Activated naive CD4-positive, alpha-beta T cell treated with anti-CD3 and anti-CD28 coated beads, Interleukin-2, amount 10 ng/mL, durations not matched to agents 7 days and 5 days (primary cell): ENCODE data around the gene VPREB1.

ENCODE experiments used
- CTCF ChIA-PET: fragments of 350-600 bp; sonication (Branson Sonifier 250); formaldehyde crosslinking; loops from one replicate; lab custom pipeline; 2021; ENCODE audit warnings: antibody characterized with exemption; lab: Charles Lee
- DNase-seq: peaks from one replicate; pipeline ENCODE4 v3.0.0-alpha.2; 2020
- H3K27ac Mint-ChIP-seq: one replicate; pipeline ENCODE4 v1.8.0; 2021; ENCODE audit warnings: mild to moderate bottlenecking, moderate library complexity, mixed read lengths
- H3K27me3 Mint-ChIP-seq: one replicate; pipeline ENCODE4 v1.8.0; 2021; ENCODE audit warnings: mild to moderate bottlenecking, mixed read lengths
- H3K36me3 Mint-ChIP-seq: one replicate; pipeline ENCODE4 v1.8.0; 2021; ENCODE audit warnings: mixed read lengths
- H3K4me1 Mint-ChIP-seq: one replicate; pipeline ENCODE4 v1.8.0; 2021; ENCODE audit warnings: mixed read lengths
- H3K4me3 Mint-ChIP-seq: one replicate; pipeline ENCODE4 v1.8.0; 2021; ENCODE audit warnings: mild to moderate bottlenecking, moderate library complexity, mixed read lengths
- H3K9me3 Mint-ChIP-seq: one replicate; pipeline ENCODE4 v1.8.0; 2021; ENCODE audit warnings: mixed read lengths

The VPREB1 gene

GRCh38 chr22:22244316-22245250 is at the start of gene VPREB1:
TSS of gene VPREB1 (plus strand) at chr22:22244786. CDS start at chr22:22244814, 28 bp downstream.
- H3K27ac Mint-ChIP-seq: peak within 1 kb of the TSS; percentile 17
- H3K4me1 Mint-ChIP-seq: peaks cover 33% of the 10 kb centered on the region
- peaks cover 43% of the 10 kb centered on the region for H3K27me3 Mint-ChIP-seq
- no peak for DNase-seq
- no peaks in the 10 kb centered on the region for H3K36me3 Mint-ChIP-seq
- no peak within 1 kb of the TSS for H3K4me3 Mint-ChIP-seq
- CTCF ChIA-PET: no interaction called here
- H3K9me3 Mint-ChIP-seq: no peaks in the 10 kb centered on the region

GRCh38 chr22:22194931-22195264 is 49.7 kb upstream of the VPREB1 start:
- H3K36me3 Mint-ChIP-seq: no peaks in the 10 kb centered on the region
- H3K27ac Mint-ChIP-seq: no peak overlapping the region
- H3K4me1 Mint-ChIP-seq: no peaks in the 10 kb centered on the region
- no peaks in the 10 kb centered on the region for H3K9me3 Mint-ChIP-seq
- no peak for DNase-seq
- peaks cover 50% of the 10 kb centered on the region for H3K27me3 Mint-ChIP-seq
- H3K4me3 Mint-ChIP-seq: no peak overlapping the region
- CTCF ChIA-PET: interaction anchor here (0.7 to 1.5 kb wide), 13 partner anchors 9 to 152 kb away, joined by 3 to 13 read pairs (median 3); no protein-coding TSS in a partner anchor

GRCh38 chr22:22195265-22196017 is 49.1 kb upstream of the VPREB1 start:
- H3K27ac Mint-ChIP-seq: no peak overlapping the region

GRCh38 chr22:22196018-22196533 is 48.5 kb upstream of the VPREB1 start:
- Mint-ChIP-seq H3K9me3 (no peaks in the 10 kb centered on the region), H3K27me3 (peaks cover 47% of the 10 kb centered on the region), H3K4me3 (no peak overlapping the region), H3K4me1 (peaks cover 3% of the 10 kb centered on the region), H3K36me3 (no peaks in the 10 kb centered on the region), H3K27ac (no peak overlapping the region)
- CTCF ChIA-PET: interaction anchor here (0.6 to 2.8 kb wide), 23 partner anchors 8 to 153 kb away, joined by 3 to 16 read pairs (median 3); no protein-coding TSS in a partner anchor
- DNase-seq: no peak

More at GRCh38 chr22:22195265-22196017, 49.1 kb upstream of the VPREB1 start:
- CTCF ChIA-PET: interaction anchor here (0.6 to 2.8 kb wide), 19 partner anchors 8 to 152 kb away, joined by 3 to 16 read pairs (median 3); no protein-coding TSS in a partner anchor
- no peaks in the 10 kb centered on the region for H3K9me3 Mint-ChIP-seq
- H3K4me3 Mint-ChIP-seq: no peak overlapping the region
- H3K4me1 Mint-ChIP-seq: no peaks in the 10 kb centered on the region
- peaks cover 47% of the 10 kb centered on the region for H3K27me3 Mint-ChIP-seq
- H3K36me3 Mint-ChIP-seq: no peaks in the 10 kb centered on the region
- DNase-seq: peak; percentile 90

GRCh38 chr22:22196833-22197477 is 47.6 kb upstream of the VPREB1 start:
- H3K36me3 Mint-ChIP-seq: no peaks in the 10 kb centered on the region
- H3K4me1 Mint-ChIP-seq: peaks cover 3% of the 10 kb centered on the region
- DNase-seq: no peak
- no peak overlapping the region for H3K4me3 Mint-ChIP-seq
- no peaks in the 10 kb centered on the region for H3K9me3 Mint-ChIP-seq
- CTCF ChIA-PET: interaction anchor here (0.7 to 2.8 kb wide), 18 partner anchors 11 to 147 kb away, joined by 3 to 16 read pairs (median 3); no protein-coding TSS in a partner anchor
- H3K27me3 Mint-ChIP-seq: peaks cover 49% of the 10 kb centered on the region
- H3K27ac Mint-ChIP-seq: no peak overlapping the region

- no peak overlapping the region for H3K27ac Mint-ChIP-seq
- H3K4me1 Mint-ChIP-seq: peaks cover 3% of the 10 kb centered on the region
- no peak for DNase-seq
- peaks cover 44% of the 10 kb centered on the region for H3K27me3 Mint-ChIP-seq
- no peaks in the 10 kb centered on the region for H3K9me3 Mint-ChIP-seq
- H3K36me3 Mint-ChIP-seq: no peaks in the 10 kb centered on the region
- H3K4me3 Mint-ChIP-seq: no peak overlapping the region
- CTCF ChIA-PET: interaction anchor here (1.1 to 2.8 kb wide), 5 partner anchors 12 to 150 kb away, joined by 3 to 16 read pairs (median 3); no protein-coding TSS in a partner anchor
Observed at GRCh38 chr22:22197993-22198402, 46.6 kb upstream of the VPREB1 start.

- no peak overlapping the region for H3K27ac Mint-ChIP-seq
- CTCF ChIA-PET: interaction anchor here (1.1 kb wide), 1 partner anchor 149 kb away, joined by 3 read pairs; no protein-coding TSS in a partner anchor
- H3K36me3 Mint-ChIP-seq: no peaks in the 10 kb centered on the region
- H3K9me3 Mint-ChIP-seq: no peaks in the 10 kb centered on the region
- peaks cover 3% of the 10 kb centered on the region for H3K4me1 Mint-ChIP-seq
- DNase-seq: no peak
- H3K4me3 Mint-ChIP-seq: no peak overlapping the region
- H3K27me3 Mint-ChIP-seq: peaks cover 51% of the 10 kb centered on the region
Observed at GRCh38 chr22:22198751-22199150, 45.8 kb upstream of the VPREB1 start.

GRCh38 chr22:22199634-22200033 is 45.0 kb upstream of the VPREB1 start:
- no peaks in the 10 kb centered on the region for H3K36me3 Mint-ChIP-seq
- CTCF ChIA-PET: interaction anchor here (0.6 to 12.6 kb wide), 6 partner anchors 8 to 167 kb away, joined by 3 to 262 read pairs (median 6); no protein-coding TSS in a partner anchor
- no peak overlapping the region for H3K27ac Mint-ChIP-seq
- DNase-seq: no peak
- peaks cover 3% of the 10 kb centered on the region for H3K4me1 Mint-ChIP-seq
- H3K9me3 Mint-ChIP-seq: no peaks in the 10 kb centered on the region
- peaks cover 51% of the 10 kb centered on the region for H3K27me3 Mint-ChIP-seq
- H3K4me3 Mint-ChIP-seq: no peak overlapping the region

- CTCF ChIA-PET: interaction anchor here (0.8 to 12.6 kb wide), 15 partner anchors 7 to 191 kb away, joined by 3 to 262 read pairs (median 3); no protein-coding TSS in a partner anchor
- Mint-ChIP-seq H3K9me3 (no peaks in the 10 kb centered on the region), H3K27ac (no peak overlapping the region), H3K36me3 (no peaks in the 10 kb centered on the region), H3K4me3 (no peak overlapping the region), H3K4me1 (peaks cover 3% of the 10 kb centered on the region), H3K27me3 (peaks cover 42% of the 10 kb centered on the region)
- DNase-seq: no peak
Observed at GRCh38 chr22:22200569-22201184, 43.9 kb upstream of the VPREB1 start.

GRCh38 chr22:22201185-22201929 is 43.2 kb upstream of the VPREB1 start:
- peaks cover 3% of the 10 kb centered on the region for H3K4me1 Mint-ChIP-seq
- CTCF ChIA-PET: interaction anchor here (0.5 to 12.6 kb wide), 19 partner anchors 9 to 191 kb away, joined by 3 to 262 read pairs (median 3); no protein-coding TSS in a partner anchor
- no peaks in the 10 kb centered on the region for H3K36me3 Mint-ChIP-seq
- H3K4me3 Mint-ChIP-seq: no peak overlapping the region
- H3K9me3 Mint-ChIP-seq: no peaks in the 10 kb centered on the region
- no peak overlapping the region for H3K27ac Mint-ChIP-seq
- DNase-seq: peak; percentile 84
- H3K27me3 Mint-ChIP-seq: peaks cover 43% of the 10 kb centered on the region

- no peak for DNase-seq
- no peaks in the 10 kb centered on the region for H3K36me3 Mint-ChIP-seq
- H3K9me3 Mint-ChIP-seq: no peaks in the 10 kb centered on the region
- peaks cover 3% of the 10 kb centered on the region for H3K4me1 Mint-ChIP-seq
- no peak overlapping the region for H3K27ac Mint-ChIP-seq
- H3K27me3 Mint-ChIP-seq: peaks cover 44% of the 10 kb centered on the region
- H3K4me3 Mint-ChIP-seq: no peak overlapping the region
- CTCF ChIA-PET: interaction anchor here (0.7 to 12.6 kb wide), 11 partner anchors 9 to 160 kb away, joined by 3 to 262 read pairs (median 3); no protein-coding TSS in a partner anchor
Observed at GRCh38 chr22:22201930-22202343, 42.6 kb upstream of the VPREB1 start.
